Stimulated activated CD8-positive, alpha-beta memory T cell treated with anti-CD3 and anti-CD28 coated beads, Interleukin-2, amount 100 ng/mL, for 1 hour (primary cell): ENCODE results near the gene ADAM10.
A peak's percentile ranks its signal among the peaks of the same experiment; 100 is the strongest.
"Not testable (repeated sequence)": the region's sequence is repeated elsewhere in the genome, so short reads cannot be mapped to it uniquely, and the experiment has no call there.

Experiments used
- DNase-seq, 2 donors: peaks; one replicate each; pipeline ENCODE4 v3.0.0-alpha.2; 2020; ENCODE audit warnings: low read depth in 2 of 2

The ADAM10 gene, protein sequence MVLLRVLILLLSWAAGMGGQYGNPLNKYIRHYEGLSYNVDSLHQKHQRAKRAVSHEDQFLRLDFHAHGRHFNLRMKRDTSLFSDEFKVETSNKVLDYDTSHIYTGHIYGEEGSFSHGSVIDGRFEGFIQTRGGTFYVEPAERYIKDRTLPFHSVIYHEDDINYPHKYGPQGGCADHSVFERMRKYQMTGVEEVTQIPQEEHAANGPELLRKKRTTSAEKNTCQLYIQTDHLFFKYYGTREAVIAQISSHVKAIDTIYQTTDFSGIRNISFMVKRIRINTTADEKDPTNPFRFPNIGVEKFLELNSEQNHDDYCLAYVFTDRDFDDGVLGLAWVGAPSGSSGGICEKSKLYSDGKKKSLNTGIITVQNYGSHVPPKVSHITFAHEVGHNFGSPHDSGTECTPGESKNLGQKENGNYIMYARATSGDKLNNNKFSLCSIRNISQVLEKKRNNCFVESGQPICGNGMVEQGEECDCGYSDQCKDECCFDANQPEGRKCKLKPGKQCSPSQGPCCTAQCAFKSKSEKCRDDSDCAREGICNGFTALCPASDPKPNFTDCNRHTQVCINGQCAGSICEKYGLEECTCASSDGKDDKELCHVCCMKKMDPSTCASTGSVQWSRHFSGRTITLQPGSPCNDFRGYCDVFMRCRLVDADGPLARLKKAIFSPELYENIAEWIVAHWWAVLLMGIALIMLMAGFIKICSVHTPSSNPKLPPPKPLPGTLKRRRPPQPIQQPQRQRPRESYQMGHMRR

DNA sequence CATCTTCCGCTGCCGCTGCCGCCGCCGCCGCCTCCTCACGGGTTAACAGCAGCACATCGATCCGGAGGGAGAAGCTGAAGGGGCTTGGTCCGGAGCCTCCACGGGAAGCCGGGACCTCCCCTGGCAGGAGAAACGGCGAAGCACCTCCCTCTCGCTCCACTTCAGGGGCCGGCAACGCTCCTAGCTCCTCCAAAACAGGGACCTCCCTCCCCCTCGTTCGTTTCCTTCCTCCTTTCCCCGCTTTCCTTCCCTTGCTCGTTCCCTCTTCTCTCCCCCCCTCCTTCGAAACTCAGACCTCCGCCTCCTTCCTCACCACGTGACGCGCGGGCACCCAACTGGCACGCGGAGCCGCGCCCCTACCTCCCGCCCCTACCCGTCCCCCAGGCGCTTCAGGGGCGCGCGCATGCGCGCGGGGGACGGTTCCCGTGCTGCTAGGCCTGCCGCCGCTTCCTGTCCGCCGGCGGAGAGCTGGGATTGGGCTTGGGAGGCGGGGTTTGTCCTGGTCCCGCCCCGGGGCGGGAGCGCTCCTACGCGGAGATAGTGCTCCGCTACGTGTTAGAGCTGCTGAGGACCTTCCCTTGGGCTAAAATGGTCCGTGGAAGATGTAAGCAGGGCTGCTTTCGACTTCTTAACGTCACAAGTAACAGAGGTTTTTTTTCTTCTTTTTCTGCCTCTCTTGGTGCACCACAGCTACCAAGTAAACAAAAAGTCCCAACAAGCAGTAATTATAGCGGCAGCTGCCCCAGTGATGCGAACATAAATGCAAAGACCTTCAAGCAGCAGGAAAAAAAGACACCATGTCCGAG is at the start of gene ADAM10:
Gene ADAM10 (minus strand): TSS at position 176 of the 806 bp plus-strand sequence. CDS start 173 bp downstream, at position 3.
- peak; percentile 97 to 98 for DNase-seq

DNA sequence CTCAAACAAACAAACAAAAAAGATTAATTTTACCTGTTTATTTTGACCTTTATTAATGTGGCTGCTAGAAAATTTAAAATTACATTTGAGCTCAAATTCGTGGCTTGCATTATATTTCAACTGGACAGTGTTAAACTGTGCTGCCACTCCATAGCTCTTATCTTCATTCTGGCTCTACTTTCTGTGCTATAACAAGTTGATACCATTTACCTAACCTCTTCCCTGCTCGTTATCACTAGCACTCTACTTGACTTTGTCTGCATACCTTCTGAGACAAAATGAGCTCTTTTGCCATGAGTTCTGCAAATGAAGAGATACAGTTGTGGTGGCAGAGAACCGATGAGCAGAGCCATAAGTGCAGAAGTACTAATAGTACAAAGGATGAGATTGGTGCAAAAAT is 48.0 kb upstream of the ADAM10 start:
- no peak for DNase-seq

DNA sequence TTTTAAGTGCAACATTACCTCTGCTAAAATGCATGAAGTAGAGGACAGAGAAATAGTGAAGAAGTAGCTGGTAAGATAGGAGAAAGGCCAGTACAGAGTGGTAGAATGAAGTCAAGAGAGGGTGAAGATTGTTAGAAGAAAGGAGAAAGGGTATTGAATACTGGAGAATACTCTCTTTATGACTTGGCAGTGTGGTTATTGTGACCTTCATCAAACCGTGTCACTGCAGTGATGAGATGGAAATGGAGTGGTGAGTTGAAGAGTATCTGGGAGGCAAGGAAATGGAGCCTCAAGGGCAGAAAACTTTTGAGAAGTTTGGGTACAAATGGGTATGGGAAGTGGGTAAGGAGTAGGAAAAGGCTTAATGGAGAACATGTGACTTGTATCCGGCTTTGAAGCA is 46.3 kb upstream of the ADAM10 start:
- DNase-seq, result no peak

DNA sequence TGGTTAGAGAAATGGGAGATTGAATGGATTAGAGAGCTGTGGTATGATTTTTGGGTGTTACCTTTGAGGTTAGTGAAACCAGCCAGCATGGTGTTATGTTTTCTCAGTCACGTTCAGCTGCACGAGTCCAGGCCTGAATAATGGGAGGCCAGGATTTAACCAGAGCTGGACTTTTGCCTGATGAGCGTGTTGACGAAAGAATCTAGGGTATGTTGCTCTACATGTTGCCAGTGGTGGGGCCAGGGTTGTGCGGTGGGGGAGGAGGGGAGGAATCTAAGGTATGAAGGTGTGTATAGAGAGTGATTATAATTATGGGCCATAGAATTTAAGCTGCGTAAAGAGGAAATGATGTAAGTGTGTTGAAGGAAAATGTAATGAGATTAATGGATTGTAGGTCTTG is 44.4 kb upstream of the ADAM10 start:
- DNase-seq, result no peak

DNA sequence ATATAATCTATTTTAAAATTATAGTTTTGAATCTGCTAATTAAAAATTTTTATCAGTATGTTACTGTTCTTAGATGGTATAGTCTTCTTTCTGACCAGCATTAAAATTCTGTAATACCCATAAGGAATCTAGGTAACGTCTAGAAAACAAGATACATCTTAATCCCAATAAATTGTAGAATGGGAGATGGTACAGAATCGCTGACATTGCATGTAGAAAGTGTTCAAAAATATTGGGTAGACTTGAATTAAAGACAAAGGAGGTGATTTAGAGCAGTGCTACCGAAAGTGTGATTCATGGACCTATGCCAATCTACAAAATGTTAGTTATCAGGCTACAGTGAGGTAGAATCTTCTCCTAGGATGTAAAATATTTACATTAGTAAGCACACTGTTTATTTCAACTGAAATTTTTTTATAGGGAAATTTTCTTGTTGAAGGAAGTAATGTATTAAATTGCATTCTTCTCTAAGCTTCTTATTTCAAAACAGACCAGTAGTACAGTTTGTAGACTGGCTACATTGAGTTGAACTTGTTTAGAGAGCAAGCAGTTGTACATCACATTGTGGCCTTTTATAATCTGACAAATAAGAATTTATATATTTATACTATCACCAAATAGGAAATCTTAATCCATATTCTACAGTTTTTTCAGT is 38.7 kb upstream of the ADAM10 start:
- no peak for DNase-seq

DNA sequence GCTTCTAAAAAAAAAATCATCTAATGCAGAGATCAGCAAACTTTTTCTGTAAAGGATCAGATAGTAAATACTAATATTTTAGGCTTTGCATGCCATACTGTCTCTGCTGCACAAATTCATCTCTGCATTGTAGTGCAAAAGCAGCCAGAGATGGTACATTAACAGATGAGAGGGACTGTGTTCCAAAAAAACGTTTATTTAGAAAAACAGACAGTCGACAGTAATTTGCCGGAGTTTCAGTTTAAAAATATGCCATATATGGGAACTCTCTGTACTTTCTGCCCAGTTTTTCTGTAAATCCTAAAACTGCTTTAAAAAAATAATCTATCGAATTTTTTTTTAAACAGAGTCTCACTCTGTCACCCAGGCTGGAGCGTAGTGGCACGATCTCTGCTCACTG is 35.8 kb upstream of the ADAM10 start:
- DNase-seq, result no peak

DNA sequence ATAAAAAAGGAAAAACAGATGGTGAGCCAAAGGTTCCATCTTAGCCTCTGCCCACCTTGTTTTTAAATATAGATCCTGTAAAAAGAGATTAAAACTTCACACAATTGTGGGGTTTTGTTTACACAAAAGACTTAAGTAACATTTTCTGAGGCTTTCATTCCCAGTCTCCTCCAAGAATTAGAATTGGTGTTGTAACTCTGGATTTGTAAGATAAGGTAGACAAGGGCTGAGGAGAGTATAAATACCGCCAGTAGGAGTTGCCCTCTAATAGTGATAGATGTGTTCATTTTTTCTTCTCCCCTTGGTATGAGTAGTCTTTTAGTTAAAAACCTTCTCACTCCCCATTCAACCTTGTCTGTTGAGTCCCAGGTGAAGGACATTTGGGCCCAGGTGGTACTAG is 30.0 kb upstream of the ADAM10 start:
- DNase-seq, result no peak

DNA sequence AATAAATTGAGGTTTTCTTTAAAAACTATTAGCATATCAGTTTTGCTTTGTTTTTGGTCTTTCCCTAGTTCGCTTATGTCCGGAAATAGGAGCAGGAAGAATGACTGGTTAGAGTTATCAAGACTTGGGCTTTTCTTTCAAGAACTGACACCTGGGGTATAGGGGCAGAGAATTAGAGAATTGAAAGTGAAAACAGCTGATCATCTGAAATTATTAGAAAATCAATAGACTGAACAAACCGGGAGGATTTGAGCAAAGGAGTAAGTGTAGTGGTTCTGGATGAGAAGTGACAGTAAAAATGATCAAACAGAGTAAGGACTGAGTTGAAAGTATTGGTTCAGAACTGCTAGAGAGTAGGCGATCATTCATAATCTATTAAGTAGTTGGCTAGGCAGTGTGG is 27.6 kb upstream of the ADAM10 start:
- DNase-seq, result no peak

DNA sequence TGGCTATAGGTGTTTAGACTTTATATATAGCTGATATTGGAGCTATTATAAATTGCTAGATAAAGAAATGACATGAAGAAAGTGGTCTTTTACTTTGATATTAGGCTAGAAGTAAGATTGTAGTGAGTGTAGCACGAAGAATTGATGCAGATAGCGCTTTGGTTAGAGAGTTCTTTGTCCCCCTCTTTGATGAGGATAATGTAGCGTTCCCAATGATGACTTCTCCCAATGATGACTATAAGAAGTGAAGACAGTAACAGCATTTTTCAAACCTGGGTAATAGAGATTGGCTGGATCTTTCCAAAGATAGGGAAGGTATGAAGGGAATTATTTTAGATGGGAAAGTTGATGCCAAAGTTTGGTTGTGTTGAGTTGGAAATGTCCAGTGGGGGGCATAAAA is 25.9 kb upstream of the ADAM10 start:
- DNase-seq, result no peak

DNA sequence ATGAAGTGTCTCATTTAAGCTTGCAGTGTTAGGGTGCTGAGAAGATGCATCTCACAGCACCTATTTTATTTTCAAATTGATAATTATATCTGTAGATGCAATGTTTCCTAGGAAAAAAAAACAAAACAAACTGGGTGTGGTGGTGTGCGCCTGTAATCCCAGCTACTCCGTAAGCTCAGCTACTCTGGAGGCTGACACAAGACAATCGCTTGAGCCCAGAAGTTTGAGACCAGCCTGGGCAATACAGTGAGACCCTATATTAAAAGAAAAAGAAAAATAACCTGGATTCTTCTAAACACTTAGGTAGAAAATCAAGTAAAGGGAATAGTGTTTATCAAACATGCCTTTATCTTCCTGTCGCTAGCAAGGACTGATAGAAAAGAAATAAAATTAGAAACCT is 23.5 kb upstream of the ADAM10 start:
- no peak for DNase-seq

DNA sequence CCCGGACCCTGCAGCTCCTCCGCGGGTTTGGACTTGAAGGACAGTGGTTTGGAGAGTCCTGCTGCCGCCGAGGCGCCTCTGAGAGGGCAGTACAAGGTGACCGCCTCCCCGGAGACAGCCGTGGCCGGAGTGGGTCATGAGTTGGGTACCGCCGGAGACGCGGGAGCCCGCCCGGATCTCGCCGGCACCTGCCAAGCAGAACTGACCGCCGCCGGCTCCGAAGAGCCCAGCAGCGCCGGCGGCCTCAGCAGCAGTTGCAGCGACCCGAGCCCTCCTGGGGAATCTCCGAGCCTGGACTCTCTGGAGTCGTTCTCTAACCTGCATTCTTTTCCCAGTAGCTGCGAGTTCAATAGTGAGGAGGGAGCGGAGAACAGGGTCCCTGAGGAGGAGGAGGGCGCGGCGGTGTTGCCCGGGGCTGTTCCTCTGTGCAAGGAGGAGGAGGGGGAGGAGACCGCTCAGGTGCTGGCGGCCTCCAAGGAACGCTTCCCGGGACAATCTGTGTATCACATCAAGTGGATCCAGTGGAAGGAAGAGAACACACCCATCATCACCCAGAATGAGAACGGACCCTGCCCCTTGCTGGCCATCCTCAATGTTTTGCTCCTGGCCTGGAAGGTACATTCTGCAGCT is 22.2 kb upstream of the ADAM10 start:
- no peak for DNase-seq

DNA sequence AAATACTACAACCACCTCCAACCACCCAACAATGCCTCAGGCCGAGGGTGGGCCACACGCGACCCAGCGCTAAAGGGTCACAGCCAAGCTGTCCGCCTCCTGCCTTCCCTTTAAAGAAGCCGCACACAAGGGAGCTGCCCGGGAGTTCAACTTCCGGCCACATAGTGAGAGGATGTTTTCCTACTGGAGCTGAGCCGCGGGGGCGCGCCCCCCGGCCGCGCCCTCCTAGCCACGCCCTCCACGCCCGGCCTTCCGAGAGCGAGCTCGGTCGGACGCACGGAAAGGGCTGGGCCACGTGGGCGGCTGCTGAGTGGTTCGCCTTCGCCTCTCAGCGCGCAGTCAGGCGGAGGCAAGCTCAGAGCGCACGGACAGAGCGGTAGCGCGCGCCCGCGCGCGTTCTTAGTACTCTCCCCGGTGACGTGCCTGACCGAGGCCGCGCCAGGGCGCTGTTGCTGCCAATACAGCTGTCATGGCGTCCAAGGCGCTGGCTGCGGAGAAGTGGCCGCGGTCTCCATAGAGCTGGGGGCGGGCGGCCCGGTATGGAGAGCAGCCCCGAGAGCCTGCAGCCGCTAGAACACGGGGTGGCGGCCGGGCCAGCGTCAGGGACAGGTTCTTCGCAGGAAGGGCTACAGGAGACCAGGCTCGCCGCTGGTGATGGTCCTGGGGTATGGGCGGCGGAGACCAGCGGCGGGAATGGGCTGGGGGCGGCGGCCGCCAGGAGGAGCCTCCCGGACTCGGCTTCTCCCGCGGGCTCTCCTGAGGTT is 21.5 kb upstream of the ADAM10 start, which contains the start of gene MINDY2:
Gene MINDY2 (plus strand): TSS at position 446 of the 764 bp plus-strand sequence. CDS start 94 bp downstream, at position 540.
- DNase-seq, result peak; percentile 87 to 88

DNA sequence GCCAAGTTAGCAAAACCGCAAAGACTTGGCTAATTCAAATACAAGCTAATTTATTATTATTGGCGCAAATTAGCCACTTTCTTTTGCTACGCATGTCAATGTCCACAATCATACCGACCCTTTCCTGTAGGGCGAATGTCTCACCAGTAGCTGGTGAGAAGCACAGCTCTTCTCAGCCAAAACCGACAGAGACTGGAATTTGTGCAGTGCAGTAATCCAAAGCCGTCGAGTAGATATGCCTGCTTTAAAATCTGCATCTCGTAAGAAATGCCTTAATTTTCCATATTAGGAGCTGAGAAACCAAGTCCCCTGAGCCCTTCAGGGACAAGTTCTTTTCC is 21.0 kb upstream of the ADAM10 start:
- no peak for DNase-seq

DNA sequence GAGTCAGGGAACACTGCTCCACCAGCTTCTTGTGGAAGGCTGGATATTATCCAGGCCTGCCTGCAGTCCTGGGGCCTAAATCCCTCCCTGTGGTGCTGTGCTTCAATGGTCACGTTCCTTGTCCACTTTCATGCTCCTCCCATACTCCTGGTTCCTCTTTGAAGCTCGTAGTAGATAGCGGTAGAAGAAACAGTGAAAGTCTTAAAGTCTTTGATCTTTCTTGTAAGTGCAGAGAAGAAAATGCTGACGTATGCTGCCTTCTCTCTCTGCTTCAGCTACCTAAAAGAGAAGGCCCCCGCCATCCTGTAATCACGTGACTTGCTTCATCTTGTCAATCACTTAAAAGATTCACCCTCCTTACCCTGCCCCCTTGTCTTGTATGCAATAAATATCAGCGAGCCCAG is 19.1 kb upstream of the ADAM10 start:
- DNase-seq, result not testable (repeated sequence)

DNA sequence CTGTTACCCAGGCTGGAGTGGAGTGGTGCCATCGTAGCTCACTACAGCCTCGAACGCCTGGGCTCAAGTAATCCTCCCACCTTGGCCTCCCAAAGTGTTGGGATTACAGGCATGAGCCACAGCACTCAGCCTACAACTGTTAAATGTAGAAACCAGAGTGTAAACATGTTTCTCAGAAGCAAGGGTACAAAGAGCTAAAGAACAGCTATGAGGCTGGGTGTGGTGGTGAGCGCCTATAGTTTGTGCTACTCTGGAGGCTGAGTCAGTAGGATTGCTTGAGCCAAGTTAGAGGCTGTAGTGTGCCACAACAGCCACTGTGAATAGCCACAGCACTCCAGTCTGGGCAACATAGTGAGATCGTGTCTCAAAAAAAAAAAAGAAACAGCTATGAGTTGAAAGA is 16.8 kb upstream of the ADAM10 start:
- DNase-seq, result no peak

DNA sequence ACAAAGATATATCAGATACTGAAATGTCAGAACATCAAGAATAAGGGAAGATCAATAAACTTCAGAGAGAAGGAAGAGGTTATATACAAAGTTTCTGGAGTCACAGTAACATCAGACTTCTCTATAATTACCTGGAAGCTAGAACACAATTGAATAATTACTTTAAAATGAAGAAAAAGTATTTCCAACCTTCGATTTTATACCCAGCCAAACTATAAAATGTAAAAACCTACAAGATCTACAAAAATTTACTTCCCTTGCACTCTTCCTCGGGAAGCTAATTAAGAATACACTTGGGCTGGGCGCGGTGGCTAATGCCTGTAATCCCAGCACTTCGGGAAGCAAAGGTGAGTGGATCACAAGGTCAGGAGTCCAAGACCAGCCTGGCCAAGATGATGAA is 15.0 kb upstream of the ADAM10 start:
- DNase-seq, result no peak

DNA sequence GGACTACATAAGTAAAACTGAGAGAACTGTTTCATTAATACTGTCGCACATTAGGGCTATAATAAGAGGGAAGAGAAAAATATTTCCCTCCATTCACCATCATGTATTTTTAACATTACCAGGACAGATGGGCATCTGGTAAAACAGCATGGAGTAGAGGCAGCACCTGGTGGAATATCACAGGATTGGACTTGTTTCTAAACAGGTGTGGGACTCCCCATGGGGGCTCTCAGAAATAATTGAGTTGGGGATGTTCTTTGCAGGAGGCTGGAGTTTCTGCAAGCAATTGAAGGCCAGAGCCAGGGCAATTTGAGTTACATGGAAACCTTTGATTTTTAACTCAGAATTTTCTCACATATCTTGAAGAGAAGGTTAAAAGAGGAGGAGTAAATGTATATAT is 13.2 kb upstream of the ADAM10 start:
- DNase-seq, result no peak

DNA sequence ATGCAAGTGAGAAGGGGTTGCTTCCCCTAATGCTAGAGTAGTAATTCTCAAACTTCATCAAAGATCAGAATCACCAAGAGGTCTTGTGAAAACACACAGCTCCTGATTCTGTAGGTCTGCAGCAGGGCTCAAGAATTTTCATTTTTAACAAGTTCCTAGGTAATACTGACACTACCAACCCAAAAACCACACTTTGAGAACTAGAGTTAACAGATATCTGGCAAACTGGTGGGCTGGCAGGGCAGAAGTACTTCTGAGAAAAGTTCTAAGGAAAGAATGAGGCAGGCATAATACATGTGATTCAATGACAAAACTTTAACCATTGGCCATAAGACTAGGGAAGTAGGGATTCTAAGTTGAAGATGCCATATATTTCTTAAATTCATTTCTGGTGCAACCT is 12.8 kb upstream of the ADAM10 start:
- DNase-seq, result no peak

DNA sequence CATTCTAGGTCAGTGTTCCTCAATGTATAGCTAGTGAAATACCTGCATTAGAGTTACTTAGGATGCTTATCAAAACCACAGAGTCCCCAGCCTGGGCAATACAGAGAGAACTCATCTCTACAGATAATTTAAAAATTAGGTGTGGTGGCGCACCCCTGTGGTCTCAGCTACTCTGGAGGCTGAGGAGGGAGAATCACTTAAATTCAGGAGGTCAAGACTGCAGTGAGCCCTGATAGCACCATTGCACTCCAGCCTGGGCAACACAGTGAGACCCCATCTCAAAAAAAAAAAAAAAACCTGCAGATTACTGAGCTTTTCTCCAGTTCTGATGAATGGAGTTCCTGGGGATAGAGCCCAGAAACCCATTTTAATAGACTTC is 11.5 kb upstream of the ADAM10 start:
- no peak for DNase-seq

DNA sequence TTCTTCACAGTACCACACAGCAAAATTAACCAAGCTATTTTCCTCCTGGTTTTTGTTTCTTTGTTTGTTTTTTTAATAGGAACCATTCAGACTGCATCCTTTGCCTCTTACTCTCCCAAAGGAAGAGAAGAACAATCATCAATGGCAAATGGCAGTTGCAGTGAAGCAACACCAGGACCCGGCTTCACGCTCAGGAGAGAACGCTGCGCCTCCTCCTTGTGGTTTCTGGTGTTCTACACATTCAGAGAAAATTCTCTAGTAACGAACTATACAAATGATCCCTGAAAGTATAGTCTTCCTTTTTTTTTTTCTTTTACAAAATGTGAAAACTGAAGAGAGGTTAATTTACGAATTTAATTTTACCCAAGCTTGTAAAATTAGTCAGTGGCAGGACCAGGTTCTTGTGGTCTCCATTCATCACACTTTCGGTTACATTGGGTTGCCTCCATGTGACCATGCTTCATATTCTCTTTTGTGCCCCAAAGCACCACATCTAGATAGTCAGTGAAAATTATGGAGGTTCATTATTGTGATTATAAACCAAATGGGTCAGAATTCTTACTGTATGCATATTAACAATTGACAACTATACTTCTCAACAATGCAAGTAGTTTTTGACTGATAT is 11.0 kb upstream of the ADAM10 start:
- no peak for DNase-seq
